ENCODE data around the gene FER1L5.
A peak's percentile ranks its signal among the peaks of the same experiment; 100 is the strongest.

Gene FER1L5

GRCh38 chr2:96633641-96634040 is 8.9 kb upstream of the FER1L5 start:
- TF ChIP-seq CTCF (conservative IDR thresholded peaks at IDR 0.05; ENCODE audit: low read length) (no peak), EZH2phosphoT487 (IDR thresholded peaks at IDR 0.05; ENCODE audit: borderline replicate concordance) (no peak)
- Histone ChIP-seq H3K9me3 (ENCODE audit: insufficient read depth, low read depth, low read length) (no peaks in the 10 kb centered on the region), H3K79me2 (ENCODE audit: insufficient read depth, low read length) (peaks cover 81% of the 10 kb centered on the region), H3K4me3 (ENCODE audit: low read length, poor library complexity, severe bottlenecking) (peak overlapping the region; percentile 2), H4K20me1 (ENCODE audit: insufficient read depth, low read length, poor library complexity, severe bottlenecking) (peaks cover 52% of the 10 kb centered on the region), H3K9ac (ENCODE audit: low read depth, low read length, poor library complexity, severe bottlenecking) (no peak overlapping the region), H3K36me3 (ENCODE audit: insufficient read depth, low read length) (peaks cover 25% of the 10 kb centered on the region; the same call in 1 of the 2 replicates), H3K27me3 (ENCODE audit: insufficient read depth, low read length, poor library complexity, severe bottlenecking) (no peaks in the 10 kb centered on the region), H2AFZ (ENCODE audit: low read length) (no peak overlapping the region), H3K9me2 (replicated peaks; ENCODE audit: low read depth, low read length) (no peaks in the 10 kb centered on the region), H3K4me1 (ENCODE audit: insufficient read depth, low read length, poor library complexity, severe bottlenecking) (peaks cover 44% of the 10 kb centered on the region), H3K4me2 (ENCODE audit: low read depth, low read length, poor library complexity, severe bottlenecking) (peak overlapping the region; percentile 81), H3F3A (ENCODE audit: low read depth) (no peaks in the 10 kb centered on the region)

GRCh38 chr2:96636551-96637171 is 5.9 kb upstream of the FER1L5 start:
- Histone ChIP-seq H3K36me3 (ENCODE audit: insufficient read depth, low read length) (no peaks in the 10 kb centered on the region), H3F3A (ENCODE audit: low read depth) (no peaks in the 10 kb centered on the region), H3K79me2 (ENCODE audit: insufficient read depth, low read length) (peaks cover 62% of the 10 kb centered on the region), H2AFZ (ENCODE audit: low read length) (no peak overlapping the region), H3K9ac (ENCODE audit: low read depth, low read length, poor library complexity, severe bottlenecking) (peak overlapping the region; percentile 96), H3K9me3 (ENCODE audit: insufficient read depth, low read depth, low read length) (no peaks in the 10 kb centered on the region), H3K4me3 (ENCODE audit: low read length, poor library complexity, severe bottlenecking) (peak overlapping the region; percentile 100), H4K20me1 (ENCODE audit: insufficient read depth, low read length, poor library complexity, severe bottlenecking) (peaks cover 47% of the 10 kb centered on the region), H3K27me3 (ENCODE audit: insufficient read depth, low read length, poor library complexity, severe bottlenecking) (no peaks in the 10 kb centered on the region), H3K9me2 (replicated peaks; ENCODE audit: low read depth, low read length) (no peaks in the 10 kb centered on the region), H3K4me1 (ENCODE audit: insufficient read depth, low read length, poor library complexity, severe bottlenecking) (peaks cover 31% of the 10 kb centered on the region), H3K4me2 (ENCODE audit: low read depth, low read length, poor library complexity, severe bottlenecking) (peak overlapping the region; percentile 81)
- TF ChIP-seq CTCF (conservative IDR thresholded peaks at IDR 0.05; ENCODE audit: low read length) (no peak), EZH2phosphoT487 (IDR thresholded peaks at IDR 0.05; ENCODE audit: borderline replicate concordance) (no peak)

DNA sequence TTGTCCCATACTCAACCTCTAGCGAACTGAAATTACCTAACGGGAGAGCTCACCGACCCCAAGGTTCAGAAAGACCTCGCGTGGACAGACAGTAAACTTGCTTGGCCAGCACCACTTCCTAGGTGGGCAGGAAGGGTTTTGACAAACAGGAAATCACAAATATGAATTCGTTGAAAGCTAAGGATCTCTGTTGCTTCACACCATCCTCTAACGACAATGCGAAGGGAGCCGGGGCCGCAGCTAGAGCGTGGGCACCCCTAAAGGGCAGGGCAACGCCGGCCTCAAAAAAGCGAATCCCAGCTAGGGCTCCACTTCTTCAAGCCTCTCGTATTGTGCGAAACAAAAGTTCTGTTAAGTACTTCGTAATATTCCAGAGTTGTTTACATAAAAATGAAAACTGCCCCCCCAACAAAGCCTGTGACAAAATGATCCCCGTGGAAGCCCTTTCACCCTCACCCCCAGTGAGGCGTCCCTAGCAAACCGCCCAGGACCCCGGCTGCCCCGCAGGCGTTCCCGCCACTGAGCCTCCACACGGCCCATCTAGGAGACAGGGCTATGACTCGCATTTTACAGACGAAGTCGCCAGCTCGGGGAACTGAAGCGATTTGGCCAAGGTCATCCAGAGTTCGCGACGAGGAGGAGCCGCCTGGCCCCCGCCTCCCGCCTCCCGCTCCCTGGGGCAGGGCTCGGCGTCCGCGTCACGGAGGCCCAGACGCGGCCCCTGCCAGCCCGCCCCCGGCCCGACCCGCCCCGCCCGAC is 5.0 kb upstream of the FER1L5 start:
- H4K20me1 ChIP-seq (ENCODE audit: insufficient read depth, low read length, poor library complexity, severe bottlenecking) = peaks cover 42% of the 10 kb centered on the region
- no peaks in the 10 kb centered on the region for H3F3A ChIP-seq (ENCODE audit: low read depth)
- peaks cover 24% of the 10 kb centered on the region for H3K4me1 ChIP-seq (ENCODE audit: insufficient read depth, low read length, poor library complexity, severe bottlenecking)
- TF ChIP-seq EZH2phosphoT487 (IDR thresholded peaks at IDR 0.05; ENCODE audit: borderline replicate concordance) = no peak
- TF ChIP-seq CTCF (conservative IDR thresholded peaks at IDR 0.05; ENCODE audit: low read length) = no peak
- H3K9me2 ChIP-seq (replicated peaks; ENCODE audit: low read depth, low read length) = no peaks in the 10 kb centered on the region
- H3K4me2 ChIP-seq (ENCODE audit: low read depth, low read length, poor library complexity, severe bottlenecking) = peak overlapping the region; percentile 81
- no peaks in the 10 kb centered on the region for H3K9me3 ChIP-seq (ENCODE audit: insufficient read depth, low read depth, low read length)
- peak overlapping the region; percentile 85 for H2AFZ ChIP-seq (ENCODE audit: low read length)
- no peaks in the 10 kb centered on the region for H3K36me3 ChIP-seq (ENCODE audit: insufficient read depth, low read length)
- no peaks in the 10 kb centered on the region for H3K27me3 ChIP-seq (ENCODE audit: insufficient read depth, low read length, poor library complexity, severe bottlenecking)
- H3K4me3 ChIP-seq (ENCODE audit: low read length, poor library complexity, severe bottlenecking) = peak overlapping the region; percentile 100
- peaks cover 53% of the 10 kb centered on the region for H3K79me2 ChIP-seq (ENCODE audit: insufficient read depth, low read length)
- peak overlapping the region; percentile 96 for H3K9ac ChIP-seq (ENCODE audit: low read depth, low read length, poor library complexity, severe bottlenecking)

Data from Loucy (cell line).